GM18951 (cell line): ENCODE results near the gene SYNGR4.

Source experiments
- POLR2A ChIP-seq: IDR thresholded peaks from 4 replicates; pipeline ENCODE4 v1.6.1; 2011; ENCODE audit warnings: mild to moderate bottlenecking; ENCODE audit not compliant: insufficient read length, insufficient read depth; ENCODE audit errors: extremely low read depth
- in situ Hi-C: fragments of 300-500 bp; cut with MboI; formaldehyde crosslinking; loops from one replicate; pipeline ENCODE4 v1.12.0; 2022; ENCODE audit warnings: low sequenced_read_pairs, mixed read lengths, inconsistent platforms; ENCODE audit not compliant: unreplicated experiment

Gene SYNGR4

DNA sequence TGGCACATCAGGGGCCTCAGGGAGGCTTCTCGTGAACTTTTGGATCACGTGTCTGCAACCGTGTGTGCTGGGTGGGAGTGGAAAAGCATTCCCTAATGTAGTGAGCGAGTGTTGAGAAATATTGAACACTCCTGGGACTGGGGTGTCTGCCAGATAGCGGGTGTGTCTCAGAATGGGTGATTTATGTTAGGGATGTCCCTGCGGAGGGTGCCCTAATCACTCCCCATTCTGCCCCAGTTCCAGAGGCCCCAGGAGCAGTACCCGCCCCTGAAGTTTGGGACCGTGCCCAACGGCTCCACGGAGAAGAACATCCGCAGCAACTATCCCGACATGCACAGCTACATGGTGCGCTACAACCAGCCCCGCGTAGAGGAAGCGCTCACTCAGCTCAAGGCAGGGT, 57.4 kb downstream of the SYNGR4 start:
- in situ Hi-C loops: no loop called here
- no peak for TF ChIP-seq POLR2A

DNA sequence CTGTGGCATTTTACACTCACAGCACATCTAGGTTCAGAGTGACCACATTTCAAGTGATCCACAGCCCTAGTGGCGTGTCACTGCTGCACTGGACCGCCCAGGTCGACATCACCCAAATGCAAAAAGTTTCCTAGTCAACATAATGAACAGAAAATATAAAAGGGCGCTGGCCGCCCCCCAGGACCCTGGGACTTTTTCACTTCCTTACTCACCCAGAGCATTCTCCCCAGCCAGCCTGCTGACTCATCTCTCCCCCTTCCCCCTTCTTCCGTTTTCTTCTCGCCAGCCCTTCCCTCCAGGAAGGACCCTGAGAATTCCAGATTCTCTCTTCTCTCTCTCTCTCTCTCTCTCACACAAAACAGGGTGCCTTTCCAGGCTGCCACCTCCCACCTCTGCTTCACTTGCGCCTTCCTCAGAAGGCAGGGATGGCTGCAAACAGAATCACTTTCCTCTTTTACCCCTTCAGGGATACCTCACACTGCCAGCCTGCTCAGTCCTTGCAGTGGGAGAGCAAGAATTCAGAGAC, 60.6 kb downstream of the SYNGR4 start:
- in situ Hi-C loops: no loop called here
- TF ChIP-seq POLR2A: no peak
